Measurements from ENCODE around the gene CRISPLD2. TPM values are rescaled to one million over a fixed set of nuclear protein-coding genes. Genes with fewer than 3 reads are reported as not detected.

Gene CRISPLD2
- total RNA-seq, 4 donors from 2014 or later = 19.6 to 319 (median 84.3) TPM

DNA sequence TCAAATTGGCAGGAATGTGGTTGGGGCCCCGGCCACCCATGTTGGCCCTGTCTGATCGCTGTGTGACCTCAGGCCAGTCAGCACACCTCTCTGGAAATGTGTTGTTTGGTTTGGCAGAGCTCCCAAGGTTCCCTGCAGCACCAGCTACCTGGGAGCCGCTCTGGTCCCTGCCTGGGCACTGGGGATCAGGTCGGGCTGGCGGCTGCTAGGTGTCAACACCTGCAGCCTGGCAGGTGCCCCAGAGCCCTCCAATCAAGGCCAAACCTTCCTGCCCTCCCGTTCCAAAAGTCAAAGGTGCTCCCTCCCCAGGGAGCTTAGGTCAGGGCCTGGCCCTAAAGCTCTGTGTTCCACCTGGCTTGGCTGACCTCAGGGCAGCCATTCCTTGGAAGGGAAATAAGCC lies 135.6 kb downstream of the CRISPLD2 start:
- H3K9me3 ChIP-seq = no peaks in the 10 kb centered on the region
- no peak overlapping the region for H3K4me3 ChIP-seq
- H3K36me3 ChIP-seq = no peaks in the 10 kb centered on the region
- no peaks in the 10 kb centered on the region for H3K27me3 ChIP-seq
- peaks cover 0 to 10% (median 0%) of the 10 kb centered on the region in 4 donors for H3K4me1 ChIP-seq
- no peak overlapping the region for H3K27ac ChIP-seq
- TF ChIP-seq CTCF (IDR thresholded peaks at IDR 0.05) (no peak), POLR2A (IDR thresholded peaks at IDR 0.05) (no peak)
- no peak for DNase-seq

DNA sequence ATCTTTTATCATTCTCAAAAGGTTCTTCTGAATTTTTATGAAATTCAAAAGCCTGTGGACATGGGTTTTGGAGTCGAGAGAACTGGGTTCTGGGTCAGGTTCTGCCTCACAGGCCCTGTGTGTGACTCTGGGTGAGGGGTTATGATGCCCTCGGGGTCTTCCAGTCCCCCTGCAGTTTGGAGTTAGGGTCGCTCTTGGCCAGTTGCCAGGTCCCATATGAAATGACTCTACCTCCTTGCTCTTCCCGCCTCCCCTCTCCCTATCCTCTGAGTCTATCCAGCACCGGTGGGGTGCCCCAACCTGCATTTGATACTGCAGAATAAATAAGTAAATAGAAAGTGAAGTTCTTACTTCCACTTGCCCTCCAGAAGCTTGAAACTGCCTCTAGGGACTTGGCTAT lies 137.4 kb downstream of the CRISPLD2 start:
- Histone ChIP-seq H3K27me3 (no peaks in the 10 kb centered on the region), H3K9me3 (no peaks in the 10 kb centered on the region), H3K27ac (no peak overlapping the region), H3K4me1 (peaks cover 0 to 10% (median 0%) of the 10 kb centered on the region in 4 donors), H3K36me3 (no peaks in the 10 kb centered on the region), H3K4me3 (no peak overlapping the region)
- no peak for DNase-seq
- no peak for TF ChIP-seq CTCF (IDR thresholded peaks at IDR 0.05)
- TF ChIP-seq POLR2A (IDR thresholded peaks at IDR 0.05) = no peak

GRCh38 chr16:84957792-84958191 lies 138.0 kb downstream of the CRISPLD2 start:
- Histone ChIP-seq H3K27me3 (no peaks in the 10 kb centered on the region), H3K4me3 (no peak overlapping the region), H3K27ac (no peak overlapping the region), H3K4me1 (peaks cover 0 to 5% (median 0%) of the 10 kb centered on the region in 4 donors), H3K36me3 (no peaks in the 10 kb centered on the region), H3K9me3 (no peaks in the 10 kb centered on the region)
- DNase-seq = no peak
- TF ChIP-seq POLR2A (IDR thresholded peaks at IDR 0.05) (no peak), CTCF (IDR thresholded peaks at IDR 0.05) (no peak)

Other genes with a start within 250 kb of the CRISPLD2 start
- gene COTL1, start 201.9 kb upstream of the CRISPLD2 start, total RNA-seq = 10 to 100 TPM; 29.6 to 84.2 (median 43.1) TPM
- 10 to 100 TPM; 57.8 to 81.4 (median 74.4) TPM for gene KLHL36, start 171.5 kb upstream of the CRISPLD2 start, total RNA-seq
- 10 to 100 TPM; 48.0 to 85.5 (median 59.9) TPM for gene USP10, start 120.0 kb upstream of the CRISPLD2 start, total RNA-seq
- gene ZDHHC7, start 191.6 kb downstream of the CRISPLD2 start, total RNA-seq = 10 to 100 TPM; 24.8 to 89.1 (median 69.6) TPM
- gene KIAA0513, start 207.8 kb downstream of the CRISPLD2 start, total RNA-seq = 10 to 100 TPM; 17.7 to 52.0 (median 23.9) TPM

All from Peyer's patch (tissue), 4 donors.